OCI-LY3 (cell line): ENCODE measurements around the gene GLI2.

Source experiments
- EZH2phosphoT487 ChIP-seq: fragments of 200-600 bp; shearing (Covaris generic); IDR thresholded peaks from 2 replicates; pipeline ENCODE4 v1.6.1; 2018; ENCODE audit warnings: antibody characterized with exemption, mixed run types, low read depth
- TF ChIP-seq, protein P1 (sequence below): fragments of 200-600, 300-600 bp; sonication (generic); IDR thresholded peaks from 2 replicates; pipeline ENCODE4 v1.5.1; 2014; ENCODE audit warnings: antibody characterized with exemption, low read length, low read depth

DNA sequence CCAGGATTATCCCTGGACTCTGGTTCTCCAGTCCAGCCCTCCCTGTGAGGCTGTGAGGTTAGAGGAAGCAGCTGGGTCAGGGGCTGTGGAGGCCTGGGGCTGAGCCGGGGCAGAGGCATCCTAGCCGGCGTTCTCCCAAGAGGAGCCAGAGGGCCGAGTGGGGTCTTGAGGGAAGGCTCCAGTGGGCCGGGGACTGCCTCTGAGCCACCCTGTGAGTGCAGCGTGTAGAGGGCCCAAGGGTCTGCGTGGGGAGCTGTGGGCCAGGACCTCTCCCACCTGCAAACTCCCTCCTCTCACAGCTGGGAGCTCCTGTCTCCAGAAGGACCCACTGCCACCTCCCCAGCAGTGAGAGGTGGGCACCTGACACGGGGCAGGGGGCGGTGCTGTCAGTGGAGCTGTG, 41.0 kb downstream of the GLI2 start:
- TF ChIP-seq, protein P1, sequence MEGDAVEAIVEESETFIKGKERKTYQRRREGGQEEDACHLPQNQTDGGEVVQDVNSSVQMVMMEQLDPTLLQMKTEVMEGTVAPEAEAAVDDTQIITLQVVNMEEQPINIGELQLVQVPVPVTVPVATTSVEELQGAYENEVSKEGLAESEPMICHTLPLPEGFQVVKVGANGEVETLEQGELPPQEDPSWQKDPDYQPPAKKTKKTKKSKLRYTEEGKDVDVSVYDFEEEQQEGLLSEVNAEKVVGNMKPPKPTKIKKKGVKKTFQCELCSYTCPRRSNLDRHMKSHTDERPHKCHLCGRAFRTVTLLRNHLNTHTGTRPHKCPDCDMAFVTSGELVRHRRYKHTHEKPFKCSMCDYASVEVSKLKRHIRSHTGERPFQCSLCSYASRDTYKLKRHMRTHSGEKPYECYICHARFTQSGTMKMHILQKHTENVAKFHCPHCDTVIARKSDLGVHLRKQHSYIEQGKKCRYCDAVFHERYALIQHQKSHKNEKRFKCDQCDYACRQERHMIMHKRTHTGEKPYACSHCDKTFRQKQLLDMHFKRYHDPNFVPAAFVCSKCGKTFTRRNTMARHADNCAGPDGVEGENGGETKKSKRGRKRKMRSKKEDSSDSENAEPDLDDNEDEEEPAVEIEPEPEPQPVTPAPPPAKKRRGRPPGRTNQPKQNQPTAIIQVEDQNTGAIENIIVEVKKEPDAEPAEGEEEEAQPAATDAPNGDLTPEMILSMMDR: no peak
- no peak for TF ChIP-seq EZH2phosphoT487
